HepG2 (cell line): ENCODE measurements around the gene S100A5. TPM values are rescaled to one million over a fixed set of nuclear protein-coding genes. Genes with fewer than 3 reads are reported as not detected.

ENCODE experiments used
- ATAC-seq: fragments of 200-7000 bp; cut with Tn5 transposase; 3 replicates; pipeline ENCODE4 v1.9.1; 2020; ENCODE audit warnings: mild to moderate bottlenecking, moderate library complexity
- BruUV-seq: library from RNA; stranded (reverse); fragments of 400-500 nt; replicated peaks from 2 replicates; lab custom pipeline; 2021; lab: Mats Ljungman, UMichigan
- CTCF ChIA-PET: fragments of 300-600 bp; formaldehyde crosslinking; extraction: SDS; loops from one replicate; lab custom pipeline; 2021; ENCODE audit warnings: low total read pairs, inconsistent platforms, low intra/inter-chr PET ratio; lab: Yijun Ruan, JAX
- POLR2A ChIA-PET: fragments of 350-600 bp; sonication (Branson Sonifier 250); formaldehyde crosslinking; loops from one replicate; lab custom pipeline; 2020; ENCODE audit warnings: antibody characterized with exemption, inconsistent platforms; lab: Yijun Ruan, JAX
- DNase-seq: peaks from one replicate; pipeline ENCODE4 v3.0.0-alpha.2; 2015; ENCODE audit warnings: low spot score
- FAIRE-seq: peaks from 3 replicates; lab custom pipeline; 2011; peaks lifted over from hg19 to GRCh38; lab: Jason Lieb, UNC
- H2AFZ ChIP-seq: one replicate; pipeline ENCODE4 v1.6.1; 2011; ENCODE audit warnings: low read length, inconsistent platforms
- H3K27ac ChIP-seq: fragments of 300-600 bp; 3 replicates; pipeline ENCODE4 v1.8.0; 2011; ENCODE audit warnings: mixed run types, mild to moderate bottlenecking, mixed read lengths, low read length, inconsistent platforms; ENCODE audit not compliant: insufficient read depth; ENCODE audit errors: extremely low read length
- H3K27me3 ChIP-seq, 2 experiments: fragments of 200-600 bp in 1 of 2; 2 replicates in 1 of 2; 3 replicates in 1 of 2; pipeline versions ENCODE4 v1.6.0 to v1.8.0; 2011; ENCODE audit warnings: low read length in 2 of 2, mild to moderate bottlenecking in 2 of 2, moderate library complexity in 2 of 2, inconsistent platforms in 1 of 2; ENCODE audit not compliant: insufficient read depth in 2 of 2, control insufficient read depth in 1 of 2
- H3K36me3 ChIP-seq, 2 experiments: fragments of 200-600 bp in 1 of 2; replicated peaks in 1 of 2; 2 replicates in 1 of 2; 3 replicates in 1 of 2; pipeline versions ENCODE4 v1.5.1 to v1.8.0; 2011; ENCODE audit warnings: low read length in 2 of 2, inconsistent platforms in 1 of 2; ENCODE audit not compliant: insufficient read depth in 2 of 2, control insufficient read depth in 1 of 2
- H3K4me1 ChIP-seq: 2 replicates; pipeline ENCODE4 v1.5.1; 2012; ENCODE audit warnings: low read length, inconsistent platforms; ENCODE audit not compliant: insufficient read depth
- H3K4me2 ChIP-seq: 2 replicates; pipeline ENCODE4 v1.6.0; 2011; ENCODE audit warnings: low read depth, low read length, inconsistent platforms
- H3K4me3 ChIP-seq, 3 experiments: fragments of 200-600 bp in 1 of 3; sonication (generic), shearing (Covaris generic) in 1 of 3; replicated peaks in 1 of 3; 2 replicates each; pipeline ENCODE4 v1.5.1; 2011 to 2016; ENCODE audit warnings: low read length in 3 of 3, inconsistent platforms in 2 of 3, low read depth in 2 of 3, mild to moderate bottlenecking in 2 of 3, control low read depth in 1 of 3, mixed read lengths in 1 of 3; ENCODE audit not compliant: insufficient read depth in 1 of 3
- H3K79me2 ChIP-seq: one replicate; pipeline ENCODE4 v1.6.1; 2011; ENCODE audit warnings: low read length, inconsistent platforms; ENCODE audit not compliant: insufficient read depth
- H3K9ac ChIP-seq: 2 replicates; pipeline ENCODE4 v1.6.0; 2011; ENCODE audit warnings: mild to moderate bottlenecking, low read depth, low read length, inconsistent platforms; ENCODE audit not compliant: insufficient read depth
- H3K9me3 ChIP-seq: 2 replicates; pipeline ENCODE4 v1.5.1; 2012; ENCODE audit warnings: mild to moderate bottlenecking, low read length
- H4K20me1 ChIP-seq: 2 replicates; pipeline ENCODE4 v1.6.0; 2011; ENCODE audit warnings: inconsistent platforms, mild to moderate bottlenecking, low read length, moderate library complexity; ENCODE audit not compliant: insufficient read depth
- AKAP8 ChIP-seq: sonication (generic); formaldehyde crosslinking; IDR thresholded peaks from 2 replicates; pipeline ENCODE4 v1.5.1; 2020; ENCODE audit warnings: mild to moderate bottlenecking, missing genetic modification reagents
- ARNTL ChIP-seq: sonication (generic); formaldehyde crosslinking; IDR thresholded peaks from 2 replicates; pipeline ENCODE4 v1.4.0; 2020; ENCODE audit warnings: mild to moderate bottlenecking, missing genetic modification reagents
- HMG20A ChIP-seq: IDR thresholded peaks from 2 replicates; pipeline ENCODE4 v1.6.1; 2016; ENCODE audit warnings: borderline replicate concordance
- HNF4A ChIP-seq: sonication (generic); formaldehyde crosslinking; IDR thresholded peaks from 2 replicates; pipeline ENCODE4 v1.4.0; 2020; ENCODE audit warnings: missing genetic modification reagents
- HNF4G ChIP-seq, 2 experiments: sonication (generic) in 1 of 2; formaldehyde crosslinking in 1 of 2; IDR thresholded peaks; 2 replicates each; pipeline versions ENCODE4 v1.4.0 to v1.6.1; 2011 to 2020; ENCODE audit warnings: borderline replicate concordance in 2 of 2, low read depth in 2 of 2, mild to moderate bottlenecking in 2 of 2, low read length in 1 of 2, missing genetic modification reagents in 1 of 2, moderate library complexity in 1 of 2
- JUN ChIP-seq: sonication (generic); formaldehyde crosslinking; IDR thresholded peaks from 2 replicates; pipeline ENCODE4 v1.4.0; 2020; ENCODE audit warnings: mild to moderate bottlenecking, missing genetic modification reagents
- KDM2A ChIP-seq: sonication (generic); formaldehyde crosslinking; IDR thresholded peaks from 2 replicates; pipeline ENCODE4 v1.4.0; 2020; ENCODE audit warnings: low read depth, missing genetic modification reagents, borderline replicate concordance
- KDM3A ChIP-seq: IDR thresholded peaks from 2 replicates; pipeline ENCODE4 v1.6.1; 2018; ENCODE audit warnings: low read depth, missing compliant biosample characterization
- MED1 ChIP-seq: sonication (generic); formaldehyde crosslinking; IDR thresholded peaks from 2 replicates; pipeline ENCODE4 v1.4.0; 2020; ENCODE audit warnings: missing genetic modification reagents
- MEF2D ChIP-seq: sonication (generic); formaldehyde crosslinking; IDR thresholded peaks from 2 replicates; pipeline ENCODE4 v1.5.1; 2020; ENCODE audit warnings: mild to moderate bottlenecking, missing genetic modification reagents
- MXI1 ChIP-seq: IDR thresholded peaks from 3 replicates; pipeline ENCODE4 v1.6.1; 2012; ENCODE audit warnings: low read depth, low read length, inconsistent platforms, borderline replicate concordance
- MYC ChIP-seq: sonication (generic); formaldehyde crosslinking; IDR thresholded peaks from 2 replicates; pipeline ENCODE4 v1.9.0; 2021; ENCODE audit warnings: missing genetic modification reagents, borderline replicate concordance
- RARA ChIP-seq: IDR thresholded peaks from 2 replicates; pipeline ENCODE4 v1.6.1; 2016; ENCODE audit warnings: missing genetic modification reagents, missing compliant biosample characterization
- REPIN1 ChIP-seq: sonication (generic); formaldehyde crosslinking; IDR thresholded peaks from 2 replicates; pipeline ENCODE4 v1.8.0; 2022; ENCODE audit warnings: missing genetic modification reagents, low read depth, mild to moderate bottlenecking, borderline replicate concordance
- RXRA ChIP-seq: sonication (generic); formaldehyde crosslinking; IDR thresholded peaks from 2 replicates; pipeline ENCODE4 v1.5.1; 2020; ENCODE audit warnings: missing genetic modification reagents
- SRSF9 ChIP-seq: fragments of 200-400 bp; formaldehyde crosslinking; IDR thresholded peaks from 2 replicates; pipeline ENCODE4 v1.6.1; 2018; ENCODE audit warnings: borderline replicate concordance, mild to moderate bottlenecking, low read depth, low read length; ENCODE audit not compliant: insufficient read depth, poor library complexity, severe bottlenecking
- TFAP4 ChIP-seq: sonication (generic); IDR thresholded peaks from 2 replicates; pipeline ENCODE4 v1.6.1; 2016; ENCODE audit warnings: low read depth, borderline replicate concordance
- ZNF230 ChIP-seq: sonication (generic); formaldehyde crosslinking; IDR thresholded peaks from 2 replicates; pipeline ENCODE4 v1.4.0; 2020; ENCODE audit warnings: mild to moderate bottlenecking, missing genetic modification reagents
- ZNF292 ChIP-seq: sonication (generic); formaldehyde crosslinking; IDR thresholded peaks from 2 replicates; pipeline ENCODE4 v1.8.1; 2022; ENCODE audit warnings: mild to moderate bottlenecking, low read depth, missing genetic modification reagents, borderline replicate concordance
- ZNF337 ChIP-seq: sonication (generic); formaldehyde crosslinking; IDR thresholded peaks from 2 replicates; pipeline ENCODE4 v1.5.1; 2020; ENCODE audit warnings: missing genetic modification reagents, low read depth, mild to moderate bottlenecking, borderline replicate concordance
- ZNF543 ChIP-seq: sonication (generic); formaldehyde crosslinking; IDR thresholded peaks from 2 replicates; pipeline ENCODE4 v1.4.0; 2020; ENCODE audit warnings: mild to moderate bottlenecking, missing genetic modification reagents
- ZNF614 ChIP-seq: IDR thresholded peaks from 2 replicates; pipeline ENCODE4 v1.6.1; 2018; ENCODE audit warnings: missing biosample characterization, missing genetic modification reagents, inconsistent platforms, borderline replicate concordance
- WGBS: methylation state at CpG from one replicate; pipeline ENCODE4 v1.1.6; 2017; ENCODE audit warnings: low lambda C conversion rate; 5-methylcytosine and 5-hydroxymethylcytosine counted together
- in situ Hi-C: cut with HindIII; loops from 2 replicates; pipeline ENCODE4 v1.10.0; 2017; ENCODE audit warnings: low pct_unique_long_range_greater_than_20kb; ENCODE audit not compliant: extremely low pct_ligation_motif_present
- intact Hi-C: fragments of 100-400 bp; cut with micrococcal nuclease; formaldehyde crosslinking; loops from one replicate; pipeline ENCODE4 v1.10.0; 2022; ENCODE audit not compliant: unreplicated experiment
- polyA plus RNA-seq, 8 experiments: library from polyadenylated mRNA; depleted of rRNA in 3 of 8; stranded (reverse) in 7 of 8; unstranded in 1 of 8; fragments of >200 nt; fragmentation: Illumina TruSeq in 4 of 8; extraction: Trizol in 4 of 8; gene quantifications; 2 replicates each; pipeline versions ENCODE4 v1.2.1 to v1.2.3, GENCODE V29; 2011 to 2016; ENCODE audit warnings: low read depth in 4 of 8, missing spikeins in 1 of 8, mixed read lengths in 1 of 8; ENCODE audit not compliant: insufficient read depth in 1 of 8
- total RNA-seq, 5 experiments: library from RNA; depleted of rRNA; stranded (reverse); fragments of >200 nt; fragmentation: Illumina TruSeq; extraction: Trizol; gene quantifications; 2 replicates each; pipeline ENCODE4 v1.2.3, GENCODE V29; 2016; ENCODE audit warnings: low read depth in 1 of 5

Gene S100A5
- total and polyA plus RNA-seq, 2 of the 13 experiments (the other 11 are each of a cell fraction or from before 2014, with no cell fraction given) = not detected

GRCh38 chr1:153506831-153507413, 33.8 kb downstream of the S100A5 start:
- in situ Hi-C loops = loop anchor here (5.0 kb wide), 2 partner anchors 60 to 120 kb away; partner anchors contain the start of genes S100A1, S100A13 and S100A2
- peaks cover 36% of the 10 kb centered on the region for H3K4me1 ChIP-seq
- intact Hi-C loops = loop anchor here (10.0 kb wide), 1 partner anchor 238 kb away; no protein-coding TSS in a partner anchor
- H3K4me3 ChIP-seq = peak overlapping the region in 1 of 3 experiments; percentile 47; a peak in 1 of 6 replicates
- peak; percentile 37 for FAIRE-seq
- peak overlapping the region; percentile 44 for H3K9ac ChIP-seq
- peak overlapping the region; percentile 49 for H3K4me2 ChIP-seq
- ATAC-seq = peak; percentile 72
- DNase-seq = peak; percentile 72
- H4K20me1 ChIP-seq = no peaks in the 10 kb centered on the region
- 19% methylated on average over 7 of the region's 7 CpGs for WGBS
- BruUV-seq = no TSS peak
- ChIA-PET CTCF (no interaction called here), POLR2A (interaction anchor here (0.7 to 1.7 kb wide), 7 partner anchors 38 to 262 kb away, joined by 3 to 10 read pairs (median 4); partner anchors contain the start of genes CHTOP, S100A1 and S100A13)
- no peaks in the 10 kb centered on the region for H3K79me2 ChIP-seq
- no peak overlapping the region for H2AFZ ChIP-seq
- peaks cover 0 to 6% of the 10 kb centered on the region in 2 experiments; a peak in 1 of 5 replicates for H3K27me3 ChIP-seq
- H3K27ac ChIP-seq = no peak overlapping the region
- no peaks in the 10 kb centered on the region for H3K9me3 ChIP-seq
- H3K36me3 ChIP-seq = no peaks in the 10 kb centered on the region
- TF ChIP-seq SRSF9 (no peak), KDM2A (0 out of 2 replicates have a peak, but pooled peaks have one; percentile 23), HNF4G (IDR thresholded peaks at IDR 0.05; ENCODE audit: borderline replicate concordance, low read depth, low read length) (peak; percentile 55; the same call in 1 of the 2 replicates), HNF4G (CRISPR knock-in tag; IDR thresholded peaks at IDR 0.05; ENCODE audit: borderline replicate concordance, low read depth) (no peak), MXI1 (0 out of 3 replicates have a peak, but pooled peaks have one; percentile 17), REPIN1 (CRISPR knock-in tag) (no peak), HNF4A (peak; percentile 81), ARNTL (CRISPR knock-in tag) (0 out of 2 replicates have a peak, but pooled peaks have one; percentile 22), HMG20A (CRISPR knock-in tag) (peak; percentile 42; the same call in 1 of the 2 replicates), RXRA (CRISPR knock-in tag) (peak; percentile 63), JUN (CRISPR knock-in tag) (peak; percentile 70; the same call in 1 of the 2 replicates), MEF2D (CRISPR knock-in tag) (0 out of 2 replicates have a peak, but pooled peaks have one; percentile 49), RARA (CRISPR knock-in tag) (peak; percentile 87), MED1 (peak; percentile 38; the same call in 1 of the 2 replicates), ZNF337 (CRISPR knock-in tag) (no peak), ZNF614 (CRISPR knock-in tag) (no peak), AKAP8 (no peak), ZNF543 (CRISPR knock-in tag) (0 out of 2 replicates have a peak, but pooled peaks have one; percentile 25), KDM3A (CRISPR knock-in tag) (0 out of 2 replicates have a peak, but pooled peaks have one; percentile 21), TFAP4 (peak; percentile 86), ZNF230 (no peak), MYC (peak; percentile 48; the same call in 1 of the 2 replicates), ZNF292 (0 out of 2 replicates have a peak, but pooled peaks have one; percentile 51)
